D721Med (cell line): ENCODE data around the gene ZFPM1.
"Not testable (repeated sequence)": the region's sequence is repeated elsewhere in the genome, so short reads cannot be mapped to it uniquely, and the experiment has no call there.

Experiments used
- DNase-seq: peaks from one replicate; pipeline ENCODE4 v3.0.0; 2011; ENCODE audit warnings: low spot score; ENCODE audit not compliant: insufficient read length
- FAIRE-seq: peaks from 2 replicates; lab custom pipeline; 2011; peaks lifted over from hg19 to GRCh38; lab: Jason Lieb, UNC
- TF ChIP-seq, protein P1 (sequence below): IDR thresholded peaks from 2 replicates; pipeline ENCODE4 v1.5.1; 2012; ENCODE audit warnings: mild to moderate bottlenecking, control low read depth; ENCODE audit not compliant: insufficient read depth; ENCODE audit errors: missing control alignments

The ZFPM1 gene

DNA sequence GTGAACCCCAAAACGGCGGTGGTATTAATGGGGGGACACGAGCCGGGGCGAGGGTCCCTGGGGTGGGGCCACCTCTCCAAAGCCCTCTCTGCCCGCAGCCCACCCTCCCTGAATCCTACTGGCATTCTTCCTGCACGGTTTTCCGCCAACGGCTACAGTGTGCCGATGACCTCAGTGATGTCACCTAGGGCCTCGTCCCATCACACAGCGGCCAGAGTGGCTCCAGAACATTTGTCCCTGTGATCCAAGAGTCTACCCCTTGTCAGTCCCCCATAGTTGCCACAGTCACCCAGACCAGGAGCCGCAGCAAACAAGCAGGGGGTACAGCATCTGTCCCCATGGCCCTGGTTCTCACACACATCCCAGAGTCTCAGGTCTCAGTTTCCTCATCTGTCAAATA lies 13.9 kb downstream of the ZFPM1 start:
- no peak for FAIRE-seq
- TF ChIP-seq, protein P1, sequence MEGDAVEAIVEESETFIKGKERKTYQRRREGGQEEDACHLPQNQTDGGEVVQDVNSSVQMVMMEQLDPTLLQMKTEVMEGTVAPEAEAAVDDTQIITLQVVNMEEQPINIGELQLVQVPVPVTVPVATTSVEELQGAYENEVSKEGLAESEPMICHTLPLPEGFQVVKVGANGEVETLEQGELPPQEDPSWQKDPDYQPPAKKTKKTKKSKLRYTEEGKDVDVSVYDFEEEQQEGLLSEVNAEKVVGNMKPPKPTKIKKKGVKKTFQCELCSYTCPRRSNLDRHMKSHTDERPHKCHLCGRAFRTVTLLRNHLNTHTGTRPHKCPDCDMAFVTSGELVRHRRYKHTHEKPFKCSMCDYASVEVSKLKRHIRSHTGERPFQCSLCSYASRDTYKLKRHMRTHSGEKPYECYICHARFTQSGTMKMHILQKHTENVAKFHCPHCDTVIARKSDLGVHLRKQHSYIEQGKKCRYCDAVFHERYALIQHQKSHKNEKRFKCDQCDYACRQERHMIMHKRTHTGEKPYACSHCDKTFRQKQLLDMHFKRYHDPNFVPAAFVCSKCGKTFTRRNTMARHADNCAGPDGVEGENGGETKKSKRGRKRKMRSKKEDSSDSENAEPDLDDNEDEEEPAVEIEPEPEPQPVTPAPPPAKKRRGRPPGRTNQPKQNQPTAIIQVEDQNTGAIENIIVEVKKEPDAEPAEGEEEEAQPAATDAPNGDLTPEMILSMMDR: no peak
- no peak for DNase-seq

- FAIRE-seq (no peak), DNase-seq (no peak)
- TF ChIP-seq, protein P1: no peak
Observed at GRCh38 chr16:88467541-88467944, 14.5 kb downstream of the ZFPM1 start.

GRCh38 chr16:88468275-88469129 lies 15.4 kb downstream of the ZFPM1 start:
- no peak for FAIRE-seq
- DNase-seq: peak; percentile 52
- TF ChIP-seq, protein P1: no peak

GRCh38 chr16:88469615-88470395 lies 16.7 kb downstream of the ZFPM1 start:
- TF ChIP-seq, protein P1: no peak
- no peak for FAIRE-seq

GRCh38 chr16:88470396-88470680 lies 17.3 kb downstream of the ZFPM1 start:
- DNase-seq, FAIRE-seq: not testable (repeated sequence)

More at GRCh38 chr16:88469615-88470395, 16.7 kb downstream of the ZFPM1 start:
- no peak for DNase-seq

GRCh38 chr16:88470696-88471095 lies 17.6 kb downstream of the ZFPM1 start:
- not testable (repeated sequence) for FAIRE-seq, DNase-seq

GRCh38 chr16:88471115-88471514 lies 18.0 kb downstream of the ZFPM1 start:
- FAIRE-seq (no peak), DNase-seq (no peak)
- TF ChIP-seq, protein P1: no peak

- TF ChIP-seq, protein P1: no peak
- FAIRE-seq (no peak), DNase-seq (no peak)
Observed at GRCh38 chr16:88471575-88471974, 18.5 kb downstream of the ZFPM1 start.
